ENCODE data around the gene SPTLC3.

DNA sequence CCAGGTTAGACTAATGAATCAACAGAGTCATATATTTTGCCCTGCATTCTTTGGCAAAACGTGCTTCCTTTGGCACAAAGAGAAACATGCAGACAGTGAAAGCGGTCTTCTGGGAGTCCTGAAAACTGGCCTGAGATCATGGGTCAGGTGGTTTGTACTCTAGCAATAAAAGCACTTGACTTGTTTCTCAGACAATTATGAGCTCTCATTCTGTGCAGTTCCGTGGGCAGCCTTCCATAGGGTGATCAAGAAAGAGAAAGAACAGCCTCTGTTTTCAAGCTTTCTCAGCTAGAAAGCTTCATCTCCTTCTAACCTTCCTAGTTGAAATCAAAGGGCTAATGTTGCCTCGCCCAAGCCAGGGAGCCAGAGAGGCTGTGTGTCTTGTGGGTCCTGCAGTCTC is 149.6 kb downstream of the SPTLC3 start:
- TF ChIP-seq ZBTB42 (CRISPR knock-in tag; IDR thresholded peaks at IDR 0.05) (no peak), EP300 (IDR thresholded peaks at IDR 0.05; ENCODE audit: low read depth in 2 of 2, low read length in 2 of 2) (no peak), EP300 (CRISPR knock-in tag; IDR thresholded peaks at IDR 0.05; ENCODE audit: borderline replicate concordance) (no peak), JUND (CRISPR knock-in tag; IDR thresholded peaks at IDR 0.05) (no peak)
